DND-41 (cell line): Measurements from ENCODE around the gene TMEM269.

Experiments used
- ATAC-seq: fragments of 200-7000 bp; cut with Tn5 transposase; 3 replicates; pipeline ENCODE4 v1.9.1; 2021; ENCODE audit warnings: low read depth; ENCODE audit not compliant: insufficient read depth
- DNase-seq: peaks from one replicate; pipeline ENCODE4 v3.0.0-alpha.2; 2020
- H2AFZ ChIP-seq: 2 replicates; pipeline ENCODE4 v1.6.0; 2012; ENCODE audit warnings: low read depth, low read length
- H3K27ac ChIP-seq: 2 replicates; pipeline ENCODE4 v1.5.1; 2012; ENCODE audit warnings: low read length, inconsistent platforms
- H3K27me3 ChIP-seq: fragments of 200-600 bp; sonication (generic); 2 replicates; pipeline ENCODE4 v1.6.0; 2012; ENCODE audit warnings: low read length, mild to moderate bottlenecking, inconsistent platforms; ENCODE audit not compliant: insufficient read depth, poor library complexity
- H3K36me3 ChIP-seq: 2 replicates; pipeline ENCODE4 v1.5.1; 2012; ENCODE audit warnings: low read length, inconsistent platforms; ENCODE audit not compliant: insufficient read depth
- H3K4me1 ChIP-seq: 2 replicates; pipeline ENCODE4 v1.5.1; 2012; ENCODE audit warnings: mild to moderate bottlenecking, low read length; ENCODE audit not compliant: insufficient read depth
- H3K4me2 ChIP-seq: 2 replicates; pipeline ENCODE4 v1.6.0; 2012; ENCODE audit warnings: mild to moderate bottlenecking, moderate library complexity, low read length, inconsistent platforms; ENCODE audit not compliant: insufficient read depth
- H3K4me3 ChIP-seq, 2 experiments: fragments of 200-600 bp in 1 of 2; shearing (Covaris generic) in 1 of 2; 2 replicates each; pipeline ENCODE4 v1.5.1; 2012 to 2016; ENCODE audit warnings: inconsistent platforms in 2 of 2, low read length in 2 of 2, mild to moderate bottlenecking in 2 of 2, low read depth in 1 of 2, moderate library complexity in 1 of 2
- H3K79me2 ChIP-seq: 2 replicates; pipeline ENCODE4 v1.6.0; 2012; ENCODE audit warnings: low read length, inconsistent platforms; ENCODE audit not compliant: insufficient read depth
- H3K9ac ChIP-seq: 2 replicates; pipeline ENCODE4 v1.6.0; 2012; ENCODE audit warnings: low read depth, mild to moderate bottlenecking, inconsistent platforms, low read length, moderate library complexity
- H3K9me3 ChIP-seq: 2 replicates; pipeline ENCODE4 v1.5.1; 2012; ENCODE audit warnings: low read length, moderate library complexity, mild to moderate bottlenecking, inconsistent platforms; ENCODE audit not compliant: insufficient read depth, severe bottlenecking
- H4K20me1 ChIP-seq: 2 replicates; pipeline ENCODE4 v1.6.0; 2012; ENCODE audit warnings: low read length; ENCODE audit not compliant: insufficient read depth
- EZH2 ChIP-seq: IDR thresholded peaks from 3 replicates; pipeline ENCODE4 v1.6.1; 2012; ENCODE audit warnings: borderline replicate concordance, low read depth, mild to moderate bottlenecking, moderate library complexity, low read length, inconsistent platforms; ENCODE audit not compliant: severe bottlenecking
- TF ChIP-seq, protein P1 (sequence below): IDR thresholded peaks from 2 replicates; pipeline ENCODE4 v1.5.1; 2012; ENCODE audit warnings: borderline replicate concordance, low read length, moderate library complexity, mild to moderate bottlenecking; ENCODE audit not compliant: poor library complexity, severe bottlenecking; ENCODE audit errors: extremely low read depth

Gene TMEM269

GRCh38 chr1:42833981-42834380 lies 49.2 kb downstream of the TMEM269 start:
- H3K4me3 ChIP-seq: no peak overlapping the region
- no peak for TF ChIP-seq EZH2
- TF ChIP-seq, protein P1, sequence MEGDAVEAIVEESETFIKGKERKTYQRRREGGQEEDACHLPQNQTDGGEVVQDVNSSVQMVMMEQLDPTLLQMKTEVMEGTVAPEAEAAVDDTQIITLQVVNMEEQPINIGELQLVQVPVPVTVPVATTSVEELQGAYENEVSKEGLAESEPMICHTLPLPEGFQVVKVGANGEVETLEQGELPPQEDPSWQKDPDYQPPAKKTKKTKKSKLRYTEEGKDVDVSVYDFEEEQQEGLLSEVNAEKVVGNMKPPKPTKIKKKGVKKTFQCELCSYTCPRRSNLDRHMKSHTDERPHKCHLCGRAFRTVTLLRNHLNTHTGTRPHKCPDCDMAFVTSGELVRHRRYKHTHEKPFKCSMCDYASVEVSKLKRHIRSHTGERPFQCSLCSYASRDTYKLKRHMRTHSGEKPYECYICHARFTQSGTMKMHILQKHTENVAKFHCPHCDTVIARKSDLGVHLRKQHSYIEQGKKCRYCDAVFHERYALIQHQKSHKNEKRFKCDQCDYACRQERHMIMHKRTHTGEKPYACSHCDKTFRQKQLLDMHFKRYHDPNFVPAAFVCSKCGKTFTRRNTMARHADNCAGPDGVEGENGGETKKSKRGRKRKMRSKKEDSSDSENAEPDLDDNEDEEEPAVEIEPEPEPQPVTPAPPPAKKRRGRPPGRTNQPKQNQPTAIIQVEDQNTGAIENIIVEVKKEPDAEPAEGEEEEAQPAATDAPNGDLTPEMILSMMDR: no peak
- no peaks in the 10 kb centered on the region for H3K27me3 ChIP-seq
- no peak overlapping the region for H3K27ac ChIP-seq
- no peak for DNase-seq
- no peaks in the 10 kb centered on the region for H3K9me3 ChIP-seq
- no peaks in the 10 kb centered on the region for H3K79me2 ChIP-seq
- no peak overlapping the region for H3K9ac ChIP-seq
- H3K4me1 ChIP-seq: no peaks in the 10 kb centered on the region
- no peak overlapping the region for H3K4me2 ChIP-seq
- ATAC-seq: no peak
- H4K20me1 ChIP-seq: no peaks in the 10 kb centered on the region
- H2AFZ ChIP-seq: no peak overlapping the region
- H3K36me3 ChIP-seq: no peaks in the 10 kb centered on the region

- H3K36me3 ChIP-seq: no peaks in the 10 kb centered on the region
- H2AFZ ChIP-seq: no peak overlapping the region
- H3K4me2 ChIP-seq: no peak overlapping the region
- H3K27ac ChIP-seq: no peak overlapping the region
- H4K20me1 ChIP-seq: no peaks in the 10 kb centered on the region
- no peak overlapping the region for H3K4me3 ChIP-seq
- H3K9ac ChIP-seq: no peak overlapping the region
- no peaks in the 10 kb centered on the region for H3K9me3 ChIP-seq
- H3K79me2 ChIP-seq: no peaks in the 10 kb centered on the region
- no peaks in the 10 kb centered on the region for H3K27me3 ChIP-seq
- ATAC-seq (no peak), DNase-seq (no peak)
- TF ChIP-seq, protein P1: no peak
- no peak for TF ChIP-seq EZH2
- no peaks in the 10 kb centered on the region for H3K4me1 ChIP-seq
Measured at GRCh38 chr1:42834803-42835202, 50.0 kb downstream of the TMEM269 start.

DNA sequence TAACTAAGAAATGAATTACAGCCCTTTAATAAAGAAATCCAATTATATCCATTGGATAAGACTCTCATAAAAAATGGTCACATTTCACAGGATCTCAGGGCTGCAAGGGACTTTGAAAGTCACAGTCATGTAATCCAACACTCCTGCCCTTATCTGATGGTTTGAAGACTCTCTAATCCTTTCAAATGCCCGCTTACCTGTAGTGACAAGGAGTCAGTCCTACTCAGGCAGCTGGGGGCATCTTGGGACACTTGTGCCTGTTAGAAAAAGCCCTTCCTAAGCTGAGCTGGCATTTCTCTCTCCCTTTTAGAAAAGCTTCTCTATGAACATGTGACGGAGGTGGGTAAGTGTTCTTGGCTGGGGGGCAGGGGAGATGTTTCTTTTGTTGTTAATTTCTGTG lies 50.6 kb downstream of the TMEM269 start:
- Histone ChIP-seq H4K20me1 (no peaks in the 10 kb centered on the region), H3K4me3 (no peak overlapping the region), H3K27me3 (no peaks in the 10 kb centered on the region), H3K9ac (no peak overlapping the region), H3K36me3 (no peaks in the 10 kb centered on the region), H2AFZ (no peak overlapping the region), H3K4me2 (no peak overlapping the region), H3K27ac (no peak overlapping the region), H3K79me2 (no peaks in the 10 kb centered on the region), H3K4me1 (no peaks in the 10 kb centered on the region), H3K9me3 (no peaks in the 10 kb centered on the region)
- DNase-seq (no peak), ATAC-seq (no peak)
- no peak for TF ChIP-seq EZH2
- TF ChIP-seq, protein P1: no peak

DNA sequence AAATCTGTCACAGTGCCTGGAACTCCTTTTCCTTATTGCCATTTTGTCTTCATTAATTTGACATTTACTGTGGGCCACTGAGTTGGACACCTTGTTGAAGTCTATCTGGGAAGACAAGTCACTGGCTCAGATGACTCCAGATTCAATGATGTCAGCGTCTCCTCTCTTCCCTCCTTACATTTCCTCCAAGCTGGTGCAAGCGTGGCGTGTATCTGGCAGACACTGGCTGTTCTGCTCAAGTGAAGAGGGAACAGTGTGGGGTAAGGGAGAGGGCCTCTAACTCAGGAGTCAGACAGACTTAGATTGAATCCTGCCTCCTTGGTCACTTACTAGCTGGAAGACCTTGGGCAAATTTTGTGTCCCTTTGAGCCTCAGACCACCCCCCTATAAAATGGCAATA lies 52.9 kb downstream of the TMEM269 start:
- Histone ChIP-seq H3K9ac (no peak overlapping the region), H3K4me3 (no peak overlapping the region), H3K27ac (no peak overlapping the region), H3K79me2 (no peaks in the 10 kb centered on the region), H4K20me1 (no peaks in the 10 kb centered on the region), H3K4me2 (no peak overlapping the region), H2AFZ (no peak overlapping the region), H3K9me3 (no peaks in the 10 kb centered on the region), H3K4me1 (no peaks in the 10 kb centered on the region), H3K36me3 (no peaks in the 10 kb centered on the region), H3K27me3 (no peaks in the 10 kb centered on the region)
- ATAC-seq (no peak), DNase-seq (no peak)
- TF ChIP-seq, protein P1: no peak
- TF ChIP-seq EZH2: no peak
